Endothelial cell of hepatic sinusoid (primary cell): ENCODE data around the gene ZBTB7A.

ENCODE experiments used
- in situ Hi-C: cut with HindIII; loops from 2 replicates; pipeline ENCODE4 v1.10.0; 2017; ENCODE audit warnings: low sequenced_read_pairs

Gene ZBTB7A

DNA sequence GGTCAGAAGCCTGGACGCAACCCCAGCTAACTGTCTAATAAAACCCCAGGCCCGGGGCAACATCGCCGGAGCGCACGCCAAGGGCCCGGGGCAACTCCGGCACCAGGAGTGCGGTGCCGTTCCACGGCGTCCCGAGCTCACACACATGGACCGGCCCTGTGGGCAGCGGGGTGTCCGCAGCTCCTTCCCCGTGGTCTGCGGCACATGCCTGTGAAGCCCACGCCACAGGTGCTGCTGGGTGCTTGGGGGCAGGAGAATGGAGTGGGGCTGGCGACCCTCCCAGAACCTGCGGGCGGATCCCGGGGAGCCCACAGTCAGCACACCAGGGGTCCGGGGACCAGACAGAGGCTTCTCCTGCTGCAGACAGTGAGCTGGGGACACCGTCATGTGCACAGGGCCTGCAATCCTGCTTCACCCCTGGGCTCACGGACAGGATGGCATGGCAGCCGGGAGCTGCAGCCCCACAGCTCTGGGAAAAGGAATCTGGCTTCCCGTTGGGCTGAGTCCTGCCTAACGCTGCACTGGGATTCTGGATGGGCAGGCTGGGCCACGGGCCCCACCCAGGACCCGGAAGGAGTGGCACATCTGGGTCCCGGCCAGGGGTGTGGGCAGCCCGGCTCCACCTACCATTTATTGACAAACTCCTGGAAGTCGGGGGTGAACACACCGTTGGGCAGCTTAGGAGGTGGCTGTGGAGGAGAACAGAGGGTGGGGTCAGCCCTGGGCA lies 28.2 kb upstream of the ZBTB7A start:
- in situ Hi-C loops, result no loop called here

DNA sequence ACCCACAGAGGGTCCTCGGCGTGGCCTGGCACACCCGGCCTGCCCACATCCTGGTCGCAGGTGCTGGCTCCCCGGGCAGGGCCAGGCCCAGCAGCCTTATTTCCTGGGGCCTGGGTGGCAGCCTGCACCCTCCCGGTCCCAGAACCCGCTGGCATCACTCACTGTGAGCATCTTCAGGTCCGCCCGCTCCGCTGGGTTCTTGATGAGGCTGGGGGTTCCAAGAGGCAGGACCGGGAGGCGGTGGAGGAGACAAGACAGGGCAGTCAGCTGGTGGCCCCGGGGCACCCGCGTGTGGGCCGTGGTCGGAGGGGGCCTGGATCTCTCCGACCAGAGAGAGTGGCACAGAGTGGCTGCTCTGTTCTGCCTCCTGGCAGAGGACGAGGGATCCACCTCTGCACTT lies 27.6 kb upstream of the ZBTB7A start:
- in situ Hi-C loops, result no loop called here

DNA sequence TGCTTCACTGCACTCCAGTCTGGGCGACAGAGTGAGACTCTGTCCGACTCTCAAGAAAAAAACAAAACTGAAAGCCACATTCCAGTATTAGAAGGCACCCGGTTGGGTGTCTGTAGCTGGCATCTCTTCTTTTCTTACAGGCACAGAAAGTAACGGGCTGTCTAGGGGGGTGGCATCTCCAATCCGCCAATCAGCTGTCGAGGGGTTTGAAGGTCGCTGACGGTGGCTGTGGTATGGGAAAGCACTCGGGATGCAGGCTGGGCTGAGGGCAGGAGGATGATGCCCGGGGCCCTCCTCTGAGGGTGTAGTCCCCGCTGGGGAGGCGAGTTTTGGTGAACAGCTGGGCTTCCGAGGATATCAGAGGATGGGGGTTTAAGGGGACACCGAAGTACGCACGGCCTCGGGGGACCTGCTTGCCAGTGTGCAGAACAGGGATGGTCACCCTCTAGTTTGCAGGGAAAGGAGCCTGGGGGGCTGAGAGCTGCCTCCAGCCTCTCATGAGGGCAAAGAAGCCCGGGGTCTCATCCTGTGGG lies 27.0 kb upstream of the ZBTB7A start:
- in situ Hi-C loops, result no loop called here

DNA sequence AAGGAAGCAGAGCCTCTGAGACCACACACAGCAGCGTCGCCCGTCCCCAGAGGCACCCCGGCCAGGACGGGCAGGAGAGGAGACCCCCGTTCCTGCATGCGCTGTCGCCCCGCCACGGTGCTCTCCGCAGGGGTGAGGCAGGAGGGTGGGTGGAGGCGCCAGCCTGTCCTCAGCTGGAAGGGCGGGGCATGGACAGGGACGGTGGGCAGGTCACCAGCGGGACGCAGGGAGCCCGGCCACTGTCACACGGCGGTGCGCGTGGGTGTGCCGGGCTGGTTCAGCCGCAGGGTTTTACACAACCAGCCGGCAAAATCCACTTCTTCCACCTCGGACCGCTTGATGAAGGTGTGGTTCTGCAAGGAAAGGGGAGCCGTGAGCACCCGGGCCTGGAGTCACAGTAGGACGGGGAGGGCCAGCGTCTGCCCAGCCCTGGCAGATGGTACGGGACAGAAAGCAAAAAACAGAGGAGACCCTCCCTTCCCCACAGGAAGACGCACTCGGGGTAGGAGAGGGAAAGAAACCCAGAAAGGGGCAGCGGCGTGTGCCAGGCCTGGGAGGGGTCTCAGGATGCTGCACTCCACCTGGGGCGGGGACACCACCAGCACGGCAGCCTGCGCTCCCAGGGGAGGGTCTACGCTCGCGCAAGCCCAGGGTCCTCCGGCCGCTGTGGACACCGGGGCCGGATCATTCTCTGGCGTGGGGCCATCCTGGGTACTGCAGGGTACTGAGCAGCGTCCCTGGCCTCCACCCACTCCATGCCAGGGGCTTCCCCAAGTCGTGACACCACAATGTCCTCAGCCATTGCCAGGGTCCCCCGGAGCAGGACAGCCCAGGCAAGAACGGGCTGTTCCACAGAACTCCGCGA lies 23.9 kb upstream of the ZBTB7A start:
- in situ Hi-C loops, result no loop called here

DNA sequence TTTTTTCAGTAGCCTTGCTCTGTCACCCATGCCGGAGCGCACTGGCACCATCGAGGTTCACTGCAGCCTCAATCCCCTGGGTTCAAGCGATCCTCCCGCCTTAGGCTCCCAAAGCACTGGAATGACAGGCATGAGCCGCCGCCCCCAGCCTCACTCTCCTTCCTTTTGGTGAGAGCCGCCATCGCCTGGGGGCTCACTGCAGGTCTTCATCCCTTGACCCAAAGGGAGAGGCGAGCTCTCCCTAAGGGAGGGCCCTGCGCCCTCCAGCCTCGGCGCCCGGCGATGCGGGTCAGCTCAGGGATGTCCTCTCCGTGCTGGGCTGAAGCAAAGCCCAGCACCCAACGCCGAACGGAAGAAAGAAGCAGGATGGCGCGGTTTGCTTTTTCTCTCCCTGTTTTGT lies 23.2 kb upstream of the ZBTB7A start:
- in situ Hi-C loops, result no loop called here

DNA sequence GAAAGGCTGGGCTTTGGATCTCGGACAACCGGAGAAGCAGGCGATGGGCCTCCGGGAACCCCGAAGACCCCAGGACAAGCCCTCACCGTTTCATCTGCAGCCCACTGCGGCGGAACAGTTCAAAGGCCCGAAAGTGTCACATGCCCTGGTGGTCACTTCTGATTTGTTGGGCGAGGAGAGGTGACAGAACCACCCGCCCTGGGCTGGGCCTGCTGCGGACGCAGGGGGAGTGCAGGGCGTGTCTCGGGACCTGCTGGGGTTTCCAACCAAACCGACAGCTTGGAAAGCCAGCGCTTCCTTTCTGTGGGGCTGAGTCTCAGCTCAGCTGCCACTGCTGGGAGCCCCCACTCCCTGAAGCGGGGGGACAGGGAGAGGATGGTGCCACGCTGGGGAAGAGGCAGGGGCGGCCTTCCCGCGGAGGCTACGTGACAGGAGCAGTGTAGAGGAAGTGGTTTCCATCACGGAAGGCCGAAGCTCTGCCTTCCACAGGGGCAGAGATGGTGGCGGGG lies 22.8 kb upstream of the ZBTB7A start:
- in situ Hi-C loops, result no loop called here

DNA sequence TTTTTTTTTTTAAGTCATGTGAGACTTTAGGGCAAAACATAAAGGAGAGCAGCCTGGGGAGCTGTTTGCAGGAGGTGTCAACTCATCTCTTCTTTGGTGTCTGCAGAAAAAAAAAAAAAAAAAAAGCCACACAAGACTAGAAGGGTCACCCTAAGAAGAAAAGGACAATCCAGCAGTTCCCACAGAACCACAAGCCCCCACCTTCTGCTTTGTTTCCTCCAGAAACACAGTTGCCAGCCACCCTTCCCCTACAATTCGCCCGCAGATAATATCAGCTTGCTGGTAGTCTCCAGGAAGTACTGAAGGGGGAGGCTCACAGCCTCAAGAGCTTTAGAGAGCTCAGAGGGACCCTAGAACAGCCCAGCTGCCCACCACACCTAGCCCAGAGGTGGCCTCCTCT lies 22.3 kb upstream of the ZBTB7A start:
- in situ Hi-C loops, result no loop called here

DNA sequence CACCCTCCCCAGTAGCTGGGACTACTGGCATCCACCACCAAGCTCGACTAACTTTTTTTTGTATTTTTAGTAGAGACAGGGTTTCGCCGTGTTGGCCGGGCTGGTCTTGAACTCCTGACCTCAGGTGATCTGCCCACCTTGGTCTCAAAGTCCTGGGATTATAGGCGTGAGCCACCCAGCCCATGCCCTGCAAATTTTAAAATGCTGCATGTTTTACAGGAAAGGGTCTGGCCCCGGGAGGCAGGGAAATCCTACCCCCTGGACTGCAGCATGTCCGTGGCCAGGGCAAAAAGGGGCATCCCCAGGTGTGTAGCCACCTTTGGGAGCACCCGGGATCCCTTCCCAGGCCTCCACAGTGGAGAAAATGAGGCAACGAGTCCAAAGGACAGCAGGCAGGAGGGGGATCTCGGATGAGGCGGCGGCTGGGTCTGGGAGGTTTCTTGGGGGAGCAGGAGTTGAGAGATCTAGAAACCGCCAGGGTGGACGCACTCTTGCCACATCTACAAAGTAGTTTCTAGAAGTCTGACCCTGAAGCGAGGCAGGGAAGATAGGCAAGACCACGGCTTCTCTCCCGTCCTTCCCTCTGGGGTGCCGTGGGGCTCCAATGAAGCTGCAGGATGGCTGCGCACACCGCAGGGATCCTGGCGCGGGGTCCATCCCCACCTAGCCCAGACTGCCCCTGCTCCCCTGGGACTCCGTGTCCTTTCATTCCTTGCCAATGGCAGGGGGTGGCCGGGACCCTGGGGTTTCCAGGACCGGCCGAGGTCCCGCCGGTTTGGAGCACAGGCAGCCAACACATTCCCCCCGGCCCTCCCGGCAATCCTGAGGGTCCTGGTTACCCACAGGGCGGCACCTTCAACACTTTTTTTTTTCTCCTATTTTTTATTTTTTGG lies 21.3 kb upstream of the ZBTB7A start:
- in situ Hi-C loops, result no loop called here

DNA sequence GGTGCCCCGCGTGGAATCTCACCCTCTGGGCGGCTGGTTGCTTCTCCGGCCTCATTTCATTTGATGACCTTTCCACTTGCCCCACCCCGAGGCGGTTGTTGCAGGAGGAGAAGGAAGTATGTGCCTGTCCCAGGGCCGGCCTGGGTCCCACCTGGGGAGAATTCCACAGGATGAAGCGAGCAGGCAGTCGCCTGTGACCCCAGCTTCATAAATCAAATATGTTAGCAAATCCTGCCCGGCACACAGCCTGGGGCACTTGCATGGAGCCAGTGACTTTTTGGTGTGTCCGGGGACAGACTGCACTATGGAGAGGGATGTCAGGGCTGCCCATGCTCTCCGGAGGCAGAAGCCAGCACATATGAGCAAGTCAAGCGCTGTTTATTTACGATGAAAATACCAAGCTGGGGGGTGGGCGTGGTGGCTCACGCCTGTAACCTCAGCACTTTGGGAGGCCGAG lies 19.7 kb upstream of the ZBTB7A start:
- in situ Hi-C loops, result no loop called here

DNA sequence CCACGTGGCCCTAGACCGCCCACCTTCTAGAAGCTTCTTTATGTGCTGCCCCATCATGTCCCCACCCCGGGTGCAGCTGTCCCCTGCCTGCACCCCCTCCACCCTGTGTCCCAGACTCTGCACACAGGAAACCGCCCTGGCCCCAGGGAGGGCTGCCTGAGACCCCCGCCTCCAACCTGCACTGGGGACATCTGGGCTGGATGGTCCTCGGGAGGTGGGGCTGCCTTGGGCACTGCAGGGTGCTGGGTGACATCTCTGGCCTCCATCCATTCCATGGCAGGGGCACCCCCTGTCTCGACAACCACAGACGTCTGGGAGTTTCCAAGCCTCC lies 17.8 kb upstream of the ZBTB7A start:
- in situ Hi-C loops, result no loop called here

DNA sequence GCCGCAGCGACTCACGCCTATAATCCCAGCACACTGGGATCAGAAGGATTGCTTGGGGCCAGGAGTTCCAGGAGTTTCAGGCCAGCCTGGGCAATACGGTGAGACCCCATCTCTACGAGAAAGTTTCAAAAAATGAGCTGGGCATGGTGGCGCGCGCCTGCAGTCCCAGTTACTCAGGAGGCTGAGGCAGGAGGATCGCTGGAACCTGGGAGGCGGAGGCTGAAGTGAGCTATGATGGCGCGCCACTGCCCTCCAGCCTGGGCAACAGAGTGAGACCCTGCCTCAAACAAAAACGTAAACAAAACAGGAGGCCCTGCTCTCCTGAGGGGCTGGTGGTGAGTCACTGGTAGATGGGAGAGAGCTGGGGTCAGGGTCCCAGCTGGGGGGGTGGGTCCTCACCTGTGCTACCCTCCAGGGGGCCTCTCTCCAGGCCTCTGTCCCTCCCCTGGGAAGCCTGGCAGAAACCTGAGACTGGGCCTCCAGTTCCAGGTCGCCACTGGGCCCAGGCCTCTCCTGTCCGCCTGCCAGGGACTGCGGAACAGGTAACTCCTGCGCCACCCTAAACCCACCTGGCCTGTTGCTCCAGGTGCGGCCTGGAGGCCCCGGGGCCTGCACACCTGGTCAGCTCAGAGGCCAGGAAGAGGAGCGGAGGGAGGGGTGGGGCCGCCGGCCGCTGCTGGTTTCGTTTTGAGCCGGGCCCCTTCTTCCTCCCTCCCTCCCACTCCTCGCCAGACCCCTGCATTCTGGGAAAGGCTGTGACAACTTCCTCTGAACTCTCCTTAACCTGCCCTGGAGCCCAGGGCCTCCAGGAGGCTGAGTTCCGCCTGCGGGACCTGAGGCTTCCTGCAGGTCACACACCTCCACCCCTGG lies 17.2 kb upstream of the ZBTB7A start:
- in situ Hi-C loops, result no loop called here

DNA sequence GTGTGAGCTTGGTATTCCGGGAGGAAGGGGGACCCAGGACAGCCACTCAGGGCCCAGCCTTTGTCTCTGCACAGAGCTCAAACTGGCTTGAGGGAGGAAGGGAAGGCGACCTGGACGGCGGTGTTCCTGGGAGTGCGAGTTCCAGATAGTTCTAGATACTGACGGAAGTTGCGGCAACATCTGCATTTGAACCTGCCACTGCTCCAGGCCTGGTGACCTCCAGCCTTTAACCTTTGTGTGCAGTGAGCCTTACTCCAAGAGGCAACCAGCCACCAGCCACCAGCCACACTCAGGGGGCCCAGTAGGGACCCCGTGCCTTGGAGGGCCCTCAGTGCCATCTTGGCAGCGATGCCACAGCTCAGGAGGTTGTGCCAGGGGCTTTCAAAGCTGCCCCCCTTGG lies 15.5 kb upstream of the ZBTB7A start:
- in situ Hi-C loops, result no loop called here

DNA sequence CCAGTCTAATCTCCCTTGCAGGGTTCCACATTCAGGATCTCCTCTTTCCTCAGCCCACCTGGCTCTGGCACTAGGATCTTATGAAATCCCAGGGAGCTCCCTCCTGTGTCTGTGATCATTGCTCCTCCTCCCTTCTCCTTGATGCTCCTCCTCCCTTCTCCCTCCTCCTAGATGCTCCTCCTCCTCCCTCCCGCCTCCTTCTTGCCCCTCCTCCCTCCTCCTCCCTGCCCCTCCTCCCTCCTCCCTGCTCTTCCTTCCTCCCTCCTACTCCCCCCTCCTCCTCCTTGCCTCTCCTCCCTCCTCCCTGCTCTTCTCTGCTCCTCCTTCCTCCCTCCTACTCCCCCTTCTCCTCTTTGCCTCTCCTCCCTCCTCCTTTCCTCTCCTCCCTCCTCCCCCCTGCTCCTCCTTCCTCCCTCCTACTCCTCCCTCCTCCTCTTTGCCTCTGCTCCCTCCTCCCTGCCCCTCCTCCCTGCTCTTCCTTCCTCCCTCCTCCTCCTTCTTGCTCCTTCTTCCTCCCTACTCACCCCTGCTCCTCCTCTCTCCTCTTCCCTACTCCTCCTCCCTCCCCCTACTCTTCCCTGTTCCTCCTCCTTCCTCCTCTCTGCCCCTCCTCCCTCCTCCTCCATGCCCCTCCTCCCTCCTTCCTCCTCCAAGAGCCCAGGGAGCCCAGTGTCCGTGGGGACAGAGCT lies 14.9 kb upstream of the ZBTB7A start:
- in situ Hi-C loops, result no loop called here

DNA sequence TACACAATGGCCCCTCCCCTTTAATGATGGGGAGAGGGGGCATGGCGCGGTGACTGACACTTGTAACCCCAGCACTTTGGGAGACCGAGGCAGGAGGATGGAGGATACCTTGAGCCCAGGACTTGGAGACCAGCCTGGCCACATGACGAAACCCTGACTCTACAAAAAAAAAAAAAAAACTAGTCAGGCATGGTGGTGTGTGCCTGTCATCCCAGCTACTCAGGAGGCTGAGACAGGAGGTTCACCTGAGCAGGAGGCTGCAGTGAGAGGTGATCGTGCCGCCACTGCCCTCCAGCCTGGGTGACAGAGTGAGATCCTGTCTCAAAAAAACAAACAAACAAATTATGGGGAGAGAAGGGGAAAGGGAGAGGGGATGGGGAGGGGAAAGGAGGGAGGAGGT lies 13.8 kb upstream of the ZBTB7A start:
- in situ Hi-C loops, result no loop called here

DNA sequence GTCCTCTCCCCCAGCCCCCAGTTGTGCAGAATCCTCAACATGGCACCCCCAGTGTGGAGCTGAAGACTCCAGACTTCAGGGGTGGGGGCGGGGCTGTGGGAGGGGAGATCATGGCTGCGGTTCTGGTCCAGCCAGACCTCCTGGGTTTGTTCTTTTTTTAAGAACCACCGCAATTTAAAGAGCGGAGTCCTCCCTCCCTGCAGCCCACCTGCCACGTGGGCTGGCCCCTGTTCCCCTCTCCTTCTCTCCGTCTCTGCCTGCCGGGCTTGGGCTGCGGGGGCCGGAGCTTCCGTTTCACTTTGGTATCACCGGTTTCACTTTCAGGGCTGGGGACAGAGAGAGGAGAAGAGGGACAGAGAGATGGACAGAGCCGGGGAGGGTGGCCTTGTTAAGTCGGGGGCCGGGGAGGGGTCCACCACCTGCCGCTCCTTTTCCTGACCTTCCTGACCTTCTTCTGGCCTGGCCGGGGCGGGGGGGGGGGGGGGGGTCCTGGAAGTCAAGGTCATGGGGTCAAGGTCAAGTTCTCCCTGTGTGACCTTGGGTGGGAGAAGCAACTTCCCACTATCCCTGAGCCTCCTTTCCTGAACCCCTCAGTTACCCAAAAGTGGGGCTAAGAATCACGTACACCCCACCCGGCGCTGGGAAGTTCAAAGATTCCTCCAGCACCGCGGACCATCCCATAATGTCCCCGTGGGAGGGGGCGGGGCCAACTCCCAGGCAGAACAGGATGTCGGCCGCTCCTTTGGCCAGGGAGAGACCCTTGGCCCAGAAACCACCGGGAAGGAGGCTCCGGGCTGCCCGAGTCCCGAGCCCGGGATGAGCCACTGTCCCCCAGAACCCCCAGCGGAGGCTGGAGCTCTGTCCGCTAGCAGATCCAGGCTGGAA lies 11.3 kb upstream of the ZBTB7A start:
- in situ Hi-C loops, result no loop called here

DNA sequence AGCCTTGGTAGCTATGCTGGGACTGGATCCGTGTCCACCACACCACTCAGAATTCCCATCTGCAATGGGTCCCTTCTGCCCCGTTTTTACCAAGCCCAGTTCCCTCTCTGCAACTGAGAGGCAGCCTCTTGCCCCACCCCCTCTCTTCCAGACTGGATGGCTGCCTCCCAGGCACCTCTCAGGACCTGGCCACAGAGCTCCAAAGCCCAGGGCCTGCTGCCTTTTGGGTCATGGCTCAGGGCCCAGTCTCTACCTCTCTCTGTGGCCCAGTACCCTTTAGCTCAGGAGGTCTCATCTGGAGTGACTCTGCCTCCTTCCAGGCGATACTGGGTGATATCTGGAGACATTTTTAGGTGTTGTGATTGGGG lies 10.3 kb upstream of the ZBTB7A start:
- in situ Hi-C loops, result no loop called here

DNA sequence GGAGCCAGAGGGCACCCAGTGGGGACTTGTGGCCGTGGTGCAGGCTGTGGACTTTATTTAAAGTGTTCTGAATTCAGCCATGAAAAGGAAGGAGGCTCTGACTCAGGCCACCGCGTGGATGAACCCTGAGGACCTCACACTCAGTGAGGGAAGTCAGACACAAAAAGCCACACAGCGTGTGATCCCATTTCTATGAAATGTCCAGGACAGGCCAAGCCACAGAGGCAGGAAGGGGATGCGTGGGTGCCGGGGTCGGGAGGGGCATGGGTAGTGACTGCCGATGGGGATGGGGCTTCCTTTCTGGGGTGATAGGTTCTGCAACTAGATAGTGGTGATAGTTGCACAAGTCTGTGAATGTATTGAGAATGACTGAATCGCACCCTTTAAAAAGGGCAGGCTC lies 8.7 kb upstream of the ZBTB7A start:
- in situ Hi-C loops, result no loop called here

DNA sequence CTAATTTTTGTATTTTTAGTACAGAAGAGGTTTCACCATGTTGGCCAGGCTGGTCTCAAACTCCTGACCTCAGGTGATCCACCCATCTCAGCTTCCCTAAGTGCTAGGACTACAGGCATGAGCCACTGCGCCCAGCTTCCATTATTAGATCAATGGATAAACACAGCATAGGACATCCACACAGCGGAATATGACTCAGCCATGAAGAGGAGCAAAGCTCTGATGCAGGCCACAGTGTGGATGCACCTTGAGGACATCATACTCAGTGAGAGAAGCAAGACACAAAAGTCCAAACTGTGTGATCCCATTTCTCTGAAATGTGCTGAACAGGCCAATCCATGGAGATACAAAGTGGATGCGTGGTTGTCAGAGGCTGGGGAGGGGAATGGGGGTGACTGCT lies 4.9 kb upstream of the ZBTB7A start:
- in situ Hi-C loops, result no loop called here
